HepG2 (cell line): ENCODE results near the gene CIAO2A. TPM values are rescaled to one million over a fixed set of nuclear protein-coding genes. Genes with fewer than 3 reads are reported as not detected.

Experiments used
- ATAC-seq: fragments of 200-7000 bp; cut with Tn5 transposase; 3 replicates; pipeline ENCODE4 v1.9.1; 2020; ENCODE audit warnings: mild to moderate bottlenecking, moderate library complexity
- BruUV-seq: library from RNA; stranded (reverse); fragments of 400-500 nt; replicated peaks from 2 replicates; lab custom pipeline; 2021; lab: Mats Ljungman, UMichigan
- CTCF ChIA-PET: fragments of 300-600 bp; formaldehyde crosslinking; extraction: SDS; loops from one replicate; lab custom pipeline; 2021; ENCODE audit warnings: low total read pairs, inconsistent platforms, low intra/inter-chr PET ratio; lab: Yijun Ruan, JAX
- POLR2A ChIA-PET: fragments of 350-600 bp; sonication (Branson Sonifier 250); formaldehyde crosslinking; loops from one replicate; lab custom pipeline; 2020; ENCODE audit warnings: antibody characterized with exemption, inconsistent platforms; lab: Yijun Ruan, JAX
- DNase-seq: peaks from one replicate; pipeline ENCODE4 v3.0.0-alpha.2; 2015; ENCODE audit warnings: low spot score
- FAIRE-seq: peaks from 3 replicates; lab custom pipeline; 2011; peaks lifted over from hg19 to GRCh38; lab: Jason Lieb, UNC
- H2AFZ ChIP-seq: one replicate; pipeline ENCODE4 v1.6.1; 2011; ENCODE audit warnings: low read length, inconsistent platforms
- H3K27ac ChIP-seq: fragments of 300-600 bp; 3 replicates; pipeline ENCODE4 v1.8.0; 2011; ENCODE audit warnings: mixed run types, mild to moderate bottlenecking, mixed read lengths, low read length, inconsistent platforms; ENCODE audit not compliant: insufficient read depth; ENCODE audit errors: extremely low read length
- H3K27me3 ChIP-seq, 2 experiments: fragments of 200-600 bp in 1 of 2; 2 replicates in 1 of 2; 3 replicates in 1 of 2; pipeline versions ENCODE4 v1.6.0 to v1.8.0; 2011; ENCODE audit warnings: low read length in 2 of 2, mild to moderate bottlenecking in 2 of 2, moderate library complexity in 2 of 2, inconsistent platforms in 1 of 2; ENCODE audit not compliant: insufficient read depth in 2 of 2, control insufficient read depth in 1 of 2
- H3K36me3 ChIP-seq, 2 experiments: fragments of 200-600 bp in 1 of 2; replicated peaks in 1 of 2; 2 replicates in 1 of 2; 3 replicates in 1 of 2; pipeline versions ENCODE4 v1.5.1 to v1.8.0; 2011; ENCODE audit warnings: low read length in 2 of 2, inconsistent platforms in 1 of 2; ENCODE audit not compliant: insufficient read depth in 2 of 2, control insufficient read depth in 1 of 2
- H3K4me1 ChIP-seq: 2 replicates; pipeline ENCODE4 v1.5.1; 2012; ENCODE audit warnings: low read length, inconsistent platforms; ENCODE audit not compliant: insufficient read depth
- H3K4me2 ChIP-seq: 2 replicates; pipeline ENCODE4 v1.6.0; 2011; ENCODE audit warnings: low read depth, low read length, inconsistent platforms
- H3K4me3 ChIP-seq, 3 experiments: fragments of 200-600 bp in 1 of 3; sonication (generic), shearing (Covaris generic) in 1 of 3; replicated peaks in 1 of 3; 2 replicates each; pipeline ENCODE4 v1.5.1; 2011 to 2016; ENCODE audit warnings: low read length in 3 of 3, inconsistent platforms in 2 of 3, low read depth in 2 of 3, mild to moderate bottlenecking in 2 of 3, control low read depth in 1 of 3, mixed read lengths in 1 of 3; ENCODE audit not compliant: insufficient read depth in 1 of 3
- H3K79me2 ChIP-seq: one replicate; pipeline ENCODE4 v1.6.1; 2011; ENCODE audit warnings: low read length, inconsistent platforms; ENCODE audit not compliant: insufficient read depth
- H3K9ac ChIP-seq: 2 replicates; pipeline ENCODE4 v1.6.0; 2011; ENCODE audit warnings: mild to moderate bottlenecking, low read depth, low read length, inconsistent platforms; ENCODE audit not compliant: insufficient read depth
- H3K9me3 ChIP-seq: 2 replicates; pipeline ENCODE4 v1.5.1; 2012; ENCODE audit warnings: mild to moderate bottlenecking, low read length
- H4K20me1 ChIP-seq: 2 replicates; pipeline ENCODE4 v1.6.0; 2011; ENCODE audit warnings: inconsistent platforms, mild to moderate bottlenecking, low read length, moderate library complexity; ENCODE audit not compliant: insufficient read depth
- KLF13 ChIP-seq: sonication (generic); formaldehyde crosslinking; IDR thresholded peaks from 2 replicates; pipeline ENCODE4 v1.4.0; 2020; ENCODE audit warnings: mild to moderate bottlenecking, missing genetic modification reagents
- PHF21A ChIP-seq: sonication (generic); formaldehyde crosslinking; IDR thresholded peaks from 2 replicates; pipeline ENCODE4 v1.5.0; 2020; ENCODE audit warnings: mild to moderate bottlenecking, missing genetic modification reagents
- TEAD3 ChIP-seq: optimal IDR thresholded peaks from 2 replicates; pipeline ENCODE3; 2016; ENCODE audit warnings: borderline replicate concordance
- ZBTB1 ChIP-seq: sonication (generic); formaldehyde crosslinking; IDR thresholded peaks from 2 replicates; pipeline ENCODE4 v1.4.0; 2020; ENCODE audit warnings: missing genetic modification reagents, borderline replicate concordance
- ZMAT3 ChIP-seq: sonication (generic); formaldehyde crosslinking; conservative IDR thresholded peaks from 2 replicates; pipeline ENCODE4 v1.7.0; 2021; ENCODE audit warnings: missing genetic modification reagents
- ZNF180 ChIP-seq: sonication (generic); formaldehyde crosslinking; IDR thresholded peaks from 2 replicates; pipeline ENCODE4 v1.4.0; 2020; ENCODE audit warnings: low read depth, missing genetic modification reagents, borderline replicate concordance
- ZNF230 ChIP-seq: sonication (generic); formaldehyde crosslinking; IDR thresholded peaks from 2 replicates; pipeline ENCODE4 v1.4.0; 2020; ENCODE audit warnings: mild to moderate bottlenecking, missing genetic modification reagents
- ZNF777 ChIP-seq: sonication (generic); formaldehyde crosslinking; IDR thresholded peaks from 2 replicates; pipeline ENCODE4 v1.4.0; 2020; ENCODE audit warnings: missing genetic modification reagents
- ZNF879 ChIP-seq: sonication (generic); formaldehyde crosslinking; IDR thresholded peaks from 2 replicates; pipeline ENCODE4 v1.8.1; 2023; ENCODE audit warnings: missing genetic modification reagents
- WGBS: methylation state at CpG from one replicate; pipeline ENCODE4 v1.1.6; 2017; ENCODE audit warnings: low lambda C conversion rate; 5-methylcytosine and 5-hydroxymethylcytosine counted together
- in situ Hi-C: cut with HindIII; loops from 2 replicates; pipeline ENCODE4 v1.10.0; 2017; ENCODE audit warnings: low pct_unique_long_range_greater_than_20kb; ENCODE audit not compliant: extremely low pct_ligation_motif_present
- intact Hi-C: fragments of 100-400 bp; cut with micrococcal nuclease; formaldehyde crosslinking; loops from one replicate; pipeline ENCODE4 v1.10.0; 2022; ENCODE audit not compliant: unreplicated experiment
- polyA plus RNA-seq, 8 experiments: library from polyadenylated mRNA; depleted of rRNA in 3 of 8; stranded (reverse) in 7 of 8; unstranded in 1 of 8; fragments of >200 nt; fragmentation: Illumina TruSeq in 4 of 8; extraction: Trizol in 4 of 8; gene quantifications; 2 replicates each; pipeline versions ENCODE4 v1.2.1 to v1.2.3, GENCODE V29; 2011 to 2016; ENCODE audit warnings: low read depth in 4 of 8, missing spikeins in 1 of 8, mixed read lengths in 1 of 8; ENCODE audit not compliant: insufficient read depth in 1 of 8
- total RNA-seq, 5 experiments: library from RNA; depleted of rRNA; stranded (reverse); fragments of >200 nt; fragmentation: Illumina TruSeq; extraction: Trizol; gene quantifications; 2 replicates each; pipeline ENCODE4 v1.2.3, GENCODE V29; 2016; ENCODE audit warnings: low read depth in 1 of 5
- TF ChIP-seq, protein P1 (sequence below): sonication (generic); formaldehyde crosslinking; IDR thresholded peaks from 2 replicates; pipeline ENCODE4 v1.4.0; 2020; ENCODE audit warnings: missing genetic modification reagents, borderline replicate concordance
- TF ChIP-seq, protein P2 (sequence below): sonication (generic); formaldehyde crosslinking; IDR thresholded peaks from 2 replicates; pipeline ENCODE4 v1.5.0; 2020; ENCODE audit warnings: mild to moderate bottlenecking, missing genetic modification reagents
- TF ChIP-seq, protein P3 (sequence below): IDR thresholded peaks from 2 replicates; pipeline ENCODE4 v1.6.1; 2016; ENCODE audit warnings: mild to moderate bottlenecking
- TF ChIP-seq, protein P4 (sequence below): IDR thresholded peaks from 2 replicates; pipeline ENCODE4 v1.6.1; 2016; ENCODE audit warnings: mild to moderate bottlenecking, missing biosample characterization, missing genetic modification reagents
- TF ChIP-seq, protein P5 (sequence below): sonication (generic); formaldehyde crosslinking; conservative IDR thresholded peaks from 2 replicates; pipeline ENCODE4 v1.4.0; 2020; ENCODE audit warnings: missing genetic modification reagents

The CIAO2A gene
- total and polyA plus RNA-seq, 2 of the 13 experiments (the other 11 are each of a cell fraction or from before 2014, with no cell fraction given) = 83.0 to 100 TPM

DNA sequence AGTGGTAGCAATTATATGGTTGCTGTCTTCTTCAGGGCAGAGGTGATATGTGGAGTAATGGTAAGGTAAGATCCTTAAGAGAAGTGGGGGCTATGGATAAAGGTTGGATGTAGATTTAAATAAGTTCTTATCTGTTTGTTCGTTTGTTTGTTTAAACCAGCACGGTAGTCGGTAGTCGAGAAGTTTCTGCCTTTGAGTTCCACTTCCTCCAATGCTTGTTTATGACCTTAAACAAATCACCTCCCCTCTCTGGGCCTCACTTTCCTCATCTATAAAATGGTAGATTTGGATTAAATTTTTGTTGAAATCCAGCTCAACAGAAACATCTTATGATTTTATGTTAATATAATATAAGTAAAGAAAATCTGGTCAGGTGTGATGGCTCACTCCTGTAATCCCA lies 59.1 kb downstream of the CIAO2A start:
- no peak overlapping the region for H3K4me3 ChIP-seq
- no peak overlapping the region for H3K9ac ChIP-seq
- H3K36me3 ChIP-seq = no peaks in the 10 kb centered on the region
- H4K20me1 ChIP-seq = no peaks in the 10 kb centered on the region
- no peak for ATAC-seq
- BruUV-seq = no TSS peak
- no peaks in the 10 kb centered on the region for H3K79me2 ChIP-seq
- H3K4me1 ChIP-seq = no peaks in the 10 kb centered on the region
- DNase-seq = no peak
- no peak for FAIRE-seq
- intact Hi-C loops (no loop called here), in situ Hi-C loops (no loop called here)
- H3K27me3 ChIP-seq = no peaks in the 10 kb centered on the region
- H3K27ac ChIP-seq = no peak overlapping the region
- POLR2A ChIA-PET = no interaction called here
- TF ChIP-seq TEAD3 (CRISPR knock-in tag) (no peak), ZNF777 (CRISPR knock-in tag) (no peak), KLF13 (CRISPR knock-in tag) (no peak), ZNF230 (CRISPR knock-in tag) (no peak), ZBTB1 (CRISPR knock-in tag) (no peak), PHF21A (no peak), ZNF879 (CRISPR knock-in tag) (no peak), ZMAT3 (no peak), ZNF180 (CRISPR knock-in tag) (no peak)
- TF ChIP-seq, protein P1, sequence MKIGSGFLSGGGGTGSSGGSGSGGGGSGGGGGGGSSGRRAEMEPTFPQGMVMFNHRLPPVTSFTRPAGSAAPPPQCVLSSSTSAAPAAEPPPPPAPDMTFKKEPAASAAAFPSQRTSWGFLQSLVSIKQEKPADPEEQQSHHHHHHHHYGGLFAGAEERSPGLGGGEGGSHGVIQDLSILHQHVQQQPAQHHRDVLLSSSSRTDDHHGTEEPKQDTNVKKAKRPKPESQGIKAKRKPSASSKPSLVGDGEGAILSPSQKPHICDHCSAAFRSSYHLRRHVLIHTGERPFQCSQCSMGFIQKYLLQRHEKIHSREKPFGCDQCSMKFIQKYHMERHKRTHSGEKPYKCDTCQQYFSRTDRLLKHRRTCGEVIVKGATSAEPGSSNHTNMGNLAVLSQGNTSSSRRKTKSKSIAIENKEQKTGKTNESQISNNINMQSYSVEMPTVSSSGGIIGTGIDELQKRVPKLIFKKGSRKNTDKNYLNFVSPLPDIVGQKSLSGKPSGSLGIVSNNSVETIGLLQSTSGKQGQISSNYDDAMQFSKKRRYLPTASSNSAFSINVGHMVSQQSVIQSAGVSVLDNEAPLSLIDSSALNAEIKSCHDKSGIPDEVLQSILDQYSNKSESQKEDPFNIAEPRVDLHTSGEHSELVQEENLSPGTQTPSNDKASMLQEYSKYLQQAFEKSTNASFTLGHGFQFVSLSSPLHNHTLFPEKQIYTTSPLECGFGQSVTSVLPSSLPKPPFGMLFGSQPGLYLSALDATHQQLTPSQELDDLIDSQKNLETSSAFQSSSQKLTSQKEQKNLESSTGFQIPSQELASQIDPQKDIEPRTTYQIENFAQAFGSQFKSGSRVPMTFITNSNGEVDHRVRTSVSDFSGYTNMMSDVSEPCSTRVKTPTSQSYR (CRISPR knock-in tag) = no peak
- TF ChIP-seq, protein P2, sequence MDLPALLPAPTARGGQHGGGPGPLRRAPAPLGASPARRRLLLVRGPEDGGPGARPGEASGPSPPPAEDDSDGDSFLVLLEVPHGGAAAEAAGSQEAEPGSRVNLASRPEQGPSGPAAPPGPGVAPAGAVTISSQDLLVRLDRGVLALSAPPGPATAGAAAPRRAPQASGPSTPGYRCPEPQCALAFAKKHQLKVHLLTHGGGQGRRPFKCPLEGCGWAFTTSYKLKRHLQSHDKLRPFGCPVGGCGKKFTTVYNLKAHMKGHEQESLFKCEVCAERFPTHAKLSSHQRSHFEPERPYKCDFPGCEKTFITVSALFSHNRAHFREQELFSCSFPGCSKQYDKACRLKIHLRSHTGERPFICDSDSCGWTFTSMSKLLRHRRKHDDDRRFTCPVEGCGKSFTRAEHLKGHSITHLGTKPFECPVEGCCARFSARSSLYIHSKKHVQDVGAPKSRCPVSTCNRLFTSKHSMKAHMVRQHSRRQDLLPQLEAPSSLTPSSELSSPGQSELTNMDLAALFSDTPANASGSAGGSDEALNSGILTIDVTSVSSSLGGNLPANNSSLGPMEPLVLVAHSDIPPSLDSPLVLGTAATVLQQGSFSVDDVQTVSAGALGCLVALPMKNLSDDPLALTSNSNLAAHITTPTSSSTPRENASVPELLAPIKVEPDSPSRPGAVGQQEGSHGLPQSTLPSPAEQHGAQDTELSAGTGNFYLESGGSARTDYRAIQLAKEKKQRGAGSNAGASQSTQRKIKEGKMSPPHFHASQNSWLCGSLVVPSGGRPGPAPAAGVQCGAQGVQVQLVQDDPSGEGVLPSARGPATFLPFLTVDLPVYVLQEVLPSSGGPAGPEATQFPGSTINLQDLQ (CRISPR knock-in tag) = no peak
- TF ChIP-seq, protein P3, sequence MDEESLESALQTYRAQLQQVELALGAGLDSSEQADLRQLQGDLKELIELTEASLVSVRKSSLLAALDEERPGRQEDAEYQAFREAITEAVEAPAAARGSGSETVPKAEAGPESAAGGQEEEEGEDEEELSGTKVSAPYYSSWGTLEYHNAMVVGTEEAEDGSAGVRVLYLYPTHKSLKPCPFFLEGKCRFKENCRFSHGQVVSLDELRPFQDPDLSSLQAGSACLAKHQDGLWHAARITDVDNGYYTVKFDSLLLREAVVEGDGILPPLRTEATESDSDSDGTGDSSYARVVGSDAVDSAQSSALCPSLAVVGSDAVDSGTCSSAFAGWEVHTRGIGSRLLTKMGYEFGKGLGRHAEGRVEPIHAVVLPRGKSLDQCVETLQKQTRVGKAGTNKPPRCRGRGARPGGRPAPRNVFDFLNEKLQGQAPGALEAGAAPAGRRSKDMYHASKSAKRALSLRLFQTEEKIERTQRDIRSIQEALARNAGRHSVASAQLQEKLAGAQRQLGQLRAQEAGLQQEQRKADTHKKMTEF (CRISPR knock-in tag) = no peak
- TF ChIP-seq, protein P4, sequence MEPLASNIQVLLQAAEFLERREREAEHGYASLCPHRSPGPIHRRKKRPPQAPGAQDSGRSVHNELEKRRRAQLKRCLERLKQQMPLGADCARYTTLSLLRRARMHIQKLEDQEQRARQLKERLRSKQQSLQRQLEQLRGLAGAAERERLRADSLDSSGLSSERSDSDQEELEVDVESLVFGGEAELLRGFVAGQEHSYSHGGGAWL (CRISPR knock-in tag) = no peak
- TF ChIP-seq, protein P5, sequence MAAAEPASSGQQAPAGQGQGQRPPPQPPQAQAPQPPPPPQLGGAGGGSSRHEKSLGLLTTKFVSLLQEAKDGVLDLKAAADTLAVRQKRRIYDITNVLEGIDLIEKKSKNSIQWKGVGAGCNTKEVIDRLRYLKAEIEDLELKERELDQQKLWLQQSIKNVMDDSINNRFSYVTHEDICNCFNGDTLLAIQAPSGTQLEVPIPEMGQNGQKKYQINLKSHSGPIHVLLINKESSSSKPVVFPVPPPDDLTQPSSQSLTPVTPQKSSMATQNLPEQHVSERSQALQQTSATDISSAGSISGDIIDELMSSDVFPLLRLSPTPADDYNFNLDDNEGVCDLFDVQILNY (CRISPR knock-in tag) = no peak
- H3K9me3 ChIP-seq = no peaks in the 10 kb centered on the region
- CTCF ChIA-PET = no interaction called here
- H2AFZ ChIP-seq = no peak overlapping the region
- 21% methylated on average over 4 of the region's 4 CpGs for WGBS
- no peak overlapping the region for H3K4me2 ChIP-seq
